ENCODE data around the gene JPH2.

DNA sequence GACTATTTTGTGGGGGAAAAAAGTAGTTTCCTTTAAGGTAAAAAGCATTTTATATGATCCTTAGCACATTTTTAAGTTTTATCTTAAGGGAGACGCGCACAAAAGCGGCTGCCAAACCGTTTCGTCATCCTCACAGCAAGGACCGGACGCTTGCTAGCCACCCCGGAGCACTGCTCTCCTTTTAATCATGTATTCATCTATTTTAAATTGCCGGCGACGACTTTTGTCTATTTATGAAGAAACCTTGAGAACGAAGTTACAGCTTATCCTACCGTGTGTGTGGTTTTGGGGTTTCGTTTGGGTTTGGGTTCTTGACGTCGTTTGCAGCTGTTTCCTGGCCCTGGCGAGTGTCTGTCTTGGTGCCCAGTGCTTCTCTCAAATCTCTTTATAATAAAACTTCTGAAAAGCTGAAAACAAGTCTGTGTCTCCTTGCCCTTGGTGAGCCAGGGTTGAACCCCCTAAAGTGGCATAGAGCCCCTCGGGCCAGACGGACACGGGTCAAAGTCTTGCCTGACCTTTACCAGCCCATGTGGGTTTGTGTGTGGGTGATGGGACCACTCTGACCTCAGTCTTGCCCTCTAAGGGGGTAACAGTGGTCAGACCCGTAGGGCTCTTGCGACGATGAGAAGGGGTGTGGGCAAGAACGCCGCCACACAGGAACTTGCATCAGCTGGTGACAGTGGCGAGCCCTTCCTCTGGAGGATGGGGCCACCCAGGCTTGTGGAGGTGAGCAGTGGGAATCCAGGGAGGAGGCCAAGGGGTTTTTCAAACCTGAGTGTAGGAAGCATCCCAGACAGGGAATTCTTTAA lies 117.6 kb downstream of the JPH2 start:
- TF ChIP-seq, protein P1, sequence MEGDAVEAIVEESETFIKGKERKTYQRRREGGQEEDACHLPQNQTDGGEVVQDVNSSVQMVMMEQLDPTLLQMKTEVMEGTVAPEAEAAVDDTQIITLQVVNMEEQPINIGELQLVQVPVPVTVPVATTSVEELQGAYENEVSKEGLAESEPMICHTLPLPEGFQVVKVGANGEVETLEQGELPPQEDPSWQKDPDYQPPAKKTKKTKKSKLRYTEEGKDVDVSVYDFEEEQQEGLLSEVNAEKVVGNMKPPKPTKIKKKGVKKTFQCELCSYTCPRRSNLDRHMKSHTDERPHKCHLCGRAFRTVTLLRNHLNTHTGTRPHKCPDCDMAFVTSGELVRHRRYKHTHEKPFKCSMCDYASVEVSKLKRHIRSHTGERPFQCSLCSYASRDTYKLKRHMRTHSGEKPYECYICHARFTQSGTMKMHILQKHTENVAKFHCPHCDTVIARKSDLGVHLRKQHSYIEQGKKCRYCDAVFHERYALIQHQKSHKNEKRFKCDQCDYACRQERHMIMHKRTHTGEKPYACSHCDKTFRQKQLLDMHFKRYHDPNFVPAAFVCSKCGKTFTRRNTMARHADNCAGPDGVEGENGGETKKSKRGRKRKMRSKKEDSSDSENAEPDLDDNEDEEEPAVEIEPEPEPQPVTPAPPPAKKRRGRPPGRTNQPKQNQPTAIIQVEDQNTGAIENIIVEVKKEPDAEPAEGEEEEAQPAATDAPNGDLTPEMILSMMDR (conservative IDR thresholded peaks at IDR 0.05; ENCODE audit: low read depth, low read length): no peak
- no peak for TF ChIP-seq EZH2 (IDR thresholded peaks at IDR 0.05; ENCODE audit: low read length, unreplicated experiment)
- TF ChIP-seq EZH2phosphoT487 (IDR thresholded peaks at IDR 0.05; ENCODE audit: borderline replicate concordance, low read length): no peak

Data from PC-3 (cell line).